ENCODE measurements around the gene MVB12B. TPM values are rescaled to one million over a fixed set of nuclear protein-coding genes. Genes with fewer than 3 reads are reported as not detected.
A peak's percentile ranks its signal among the peaks of the same experiment; 100 is the strongest.

MVB12B gene
- total RNA-seq, 1 donor from 2014 or later, result 47.8 TPM

- peak; percentile 30 for DNase-seq
- no peak overlapping the region for H3K4me3 ChIP-seq
- peaks cover 5% of the 10 kb centered on the region for H3K27me3 ChIP-seq (ENCODE audit: low read depth)
- peaks cover 8% of the 10 kb centered on the region for H3K4me1 ChIP-seq
- intact Hi-C loops (cut with DNase I), result loop anchor here (10.0 kb wide), 1 partner anchor 182 kb away; no protein-coding TSS in a partner anchor
- H3K36me3 ChIP-seq, result peaks cover 6% of the 10 kb centered on the region
- H3K9me3 ChIP-seq, result no peaks in the 10 kb centered on the region
- ATAC-seq, result no peak
- no peak overlapping the region for H3K27ac ChIP-seq
- no peak for TF ChIP-seq CTCF (IDR thresholded peaks at IDR 0.05)
Measured at GRCh38 chr9:126496781-126497659, 170.4 kb downstream of the MVB12B start.

GRCh38 chr9:126497660-126498275 lies 171.1 kb downstream of the MVB12B start:
- H3K9me3 ChIP-seq, result no peaks in the 10 kb centered on the region
- H3K36me3 ChIP-seq, result peaks cover under 1% of the 10 kb centered on the region
- no peak overlapping the region for H3K27ac ChIP-seq
- ATAC-seq (no peak), DNase-seq (peak; percentile 40)
- intact Hi-C loops (cut with DNase I), result loop anchor here (10.0 kb wide), 1 partner anchor 183 kb away; no protein-coding TSS in a partner anchor
- no peak for TF ChIP-seq CTCF (IDR thresholded peaks at IDR 0.05)
- H3K27me3 ChIP-seq (ENCODE audit: low read depth), result peaks cover 5% of the 10 kb centered on the region
- peaks cover 8% of the 10 kb centered on the region for H3K4me1 ChIP-seq
- H3K4me3 ChIP-seq, result no peak overlapping the region

GRCh38 chr9:126498331-126498730 lies 171.7 kb downstream of the MVB12B start:
- Histone ChIP-seq H3K27ac (no peak overlapping the region), H3K36me3 (peaks cover 3% of the 10 kb centered on the region), H3K4me3 (no peak overlapping the region), H3K27me3 (ENCODE audit: low read depth) (peaks cover 5% of the 10 kb centered on the region), H3K4me1 (peaks cover 8% of the 10 kb centered on the region), H3K9me3 (no peaks in the 10 kb centered on the region)
- intact Hi-C loops (cut with DNase I), result loop anchor here (10.0 kb wide), 1 partner anchor 184 kb away; no protein-coding TSS in a partner anchor
- ATAC-seq (no peak), DNase-seq (peak; percentile 44)
- TF ChIP-seq CTCF (IDR thresholded peaks at IDR 0.05), result no peak

- Histone ChIP-seq H3K36me3 (peaks cover 12% of the 10 kb centered on the region), H3K4me1 (peaks cover 8% of the 10 kb centered on the region), H3K27ac (no peak overlapping the region), H3K9me3 (no peaks in the 10 kb centered on the region), H3K4me3 (peak overlapping the region; percentile 44), H3K27me3 (ENCODE audit: low read depth) (peaks cover 5% of the 10 kb centered on the region)
- ATAC-seq, result peak; percentile 75
- DNase-seq, result peak; percentile 65
- TF ChIP-seq CTCF (IDR thresholded peaks at IDR 0.05), result peak; percentile 97
- intact Hi-C loops (cut with DNase I), result loop anchor here (10.0 kb wide), 1 partner anchor 184 kb away; no protein-coding TSS in a partner anchor
Measured at GRCh38 chr9:126499005-126499910, 172.6 kb downstream of the MVB12B start.
